ENCODE measurements around the gene SCYL1. TPM values are rescaled to one million over a fixed set of nuclear protein-coding genes. Genes with fewer than 3 reads are reported as not detected.
A peak's percentile ranks its signal among the peaks of the same experiment; 100 is the strongest.

The SCYL1 gene
- total RNA-seq, 1 experiment from 2014 or later, result 39.1 TPM

GRCh38 chr11:65535102-65535501 lies 10.2 kb downstream of the SCYL1 start:
- H3K27me3 ChIP-seq, result no peaks in the 10 kb centered on the region
- no peak overlapping the region for H3K4me3 ChIP-seq
- DNase-seq, result no peak
- H3K27ac ChIP-seq, result no peak overlapping the region
- peaks cover 14% of the 10 kb centered on the region for H3K4me1 ChIP-seq
- no peaks in the 10 kb centered on the region for H3K9me3 ChIP-seq (replicated peaks)
- H3K36me3 ChIP-seq, result peaks cover 22% of the 10 kb centered on the region

- Histone ChIP-seq H3K9me3 (replicated peaks) (no peaks in the 10 kb centered on the region), H3K27me3 (no peaks in the 10 kb centered on the region), H3K4me3 (no peak overlapping the region), H3K27ac (no peak overlapping the region), H3K36me3 (peaks cover 18% of the 10 kb centered on the region), H3K4me1 (peaks cover 14% of the 10 kb centered on the region)
- no peak for DNase-seq
Measured at GRCh38 chr11:65536412-65537295, 11.8 kb downstream of the SCYL1 start.

DNA sequence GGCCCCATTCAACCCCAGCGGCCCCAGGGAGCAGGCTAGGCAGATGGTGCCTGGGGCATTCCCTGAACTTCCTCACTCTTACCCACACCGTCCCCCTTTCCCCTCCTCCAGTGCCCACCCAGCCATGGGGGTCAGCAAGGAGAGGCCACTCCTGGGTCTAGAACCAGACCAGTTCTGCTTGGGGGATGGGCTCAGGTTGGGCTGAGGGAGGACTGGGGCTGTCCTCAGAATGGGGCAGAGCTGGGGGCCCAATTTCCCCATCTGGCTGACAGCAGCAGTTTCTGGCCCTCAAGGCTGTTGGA lies 12.4 kb downstream of the SCYL1 start:
- no peaks in the 10 kb centered on the region for H3K27me3 ChIP-seq
- no peaks in the 10 kb centered on the region for H3K9me3 ChIP-seq (replicated peaks)
- H3K36me3 ChIP-seq, result peaks cover 18% of the 10 kb centered on the region
- H3K4me3 ChIP-seq, result no peak overlapping the region
- H3K27ac ChIP-seq, result no peak overlapping the region
- peaks cover 14% of the 10 kb centered on the region for H3K4me1 ChIP-seq
- DNase-seq, result no peak

DNA sequence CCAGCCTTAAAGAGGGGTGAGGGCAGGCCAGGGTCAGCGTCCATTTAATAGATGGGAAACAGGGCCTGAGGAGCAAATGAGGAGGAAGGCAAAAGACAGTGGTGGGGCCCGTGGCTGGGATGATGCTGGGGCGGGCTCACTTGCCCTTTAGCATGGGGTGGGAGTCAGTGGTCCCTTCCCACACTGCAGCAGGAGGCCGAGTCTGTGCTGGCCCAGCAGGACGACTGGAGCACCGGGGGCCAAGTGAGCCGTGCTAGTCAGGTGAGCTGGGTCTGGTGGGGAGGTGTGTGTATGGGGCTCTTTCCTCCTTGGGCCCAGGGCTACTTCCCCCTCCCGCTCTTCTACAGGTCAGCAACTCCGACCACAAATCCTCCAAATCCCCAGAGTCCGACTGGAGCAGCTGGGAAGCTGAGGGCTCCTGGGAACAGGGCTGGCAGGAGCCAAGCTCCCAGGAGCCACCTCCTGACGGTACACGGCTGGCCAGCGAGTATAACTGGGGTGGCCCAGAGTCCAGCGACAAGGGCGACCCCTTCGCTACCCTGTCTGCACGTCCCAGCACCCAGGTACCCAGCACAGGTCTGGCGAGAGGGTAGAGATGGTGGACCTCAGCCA lies 12.8 kb downstream of the SCYL1 start:
- no peaks in the 10 kb centered on the region for H3K9me3 ChIP-seq (replicated peaks)
- H3K4me1 ChIP-seq, result peaks cover 14% of the 10 kb centered on the region
- H3K4me3 ChIP-seq, result no peak overlapping the region
- H3K27ac ChIP-seq, result no peak overlapping the region; the same call in 1 of the 2 replicates
- no peaks in the 10 kb centered on the region for H3K27me3 ChIP-seq
- peak; percentile 75 to 76 for DNase-seq
- H3K36me3 ChIP-seq, result peaks cover 14% of the 10 kb centered on the region

DNA sequence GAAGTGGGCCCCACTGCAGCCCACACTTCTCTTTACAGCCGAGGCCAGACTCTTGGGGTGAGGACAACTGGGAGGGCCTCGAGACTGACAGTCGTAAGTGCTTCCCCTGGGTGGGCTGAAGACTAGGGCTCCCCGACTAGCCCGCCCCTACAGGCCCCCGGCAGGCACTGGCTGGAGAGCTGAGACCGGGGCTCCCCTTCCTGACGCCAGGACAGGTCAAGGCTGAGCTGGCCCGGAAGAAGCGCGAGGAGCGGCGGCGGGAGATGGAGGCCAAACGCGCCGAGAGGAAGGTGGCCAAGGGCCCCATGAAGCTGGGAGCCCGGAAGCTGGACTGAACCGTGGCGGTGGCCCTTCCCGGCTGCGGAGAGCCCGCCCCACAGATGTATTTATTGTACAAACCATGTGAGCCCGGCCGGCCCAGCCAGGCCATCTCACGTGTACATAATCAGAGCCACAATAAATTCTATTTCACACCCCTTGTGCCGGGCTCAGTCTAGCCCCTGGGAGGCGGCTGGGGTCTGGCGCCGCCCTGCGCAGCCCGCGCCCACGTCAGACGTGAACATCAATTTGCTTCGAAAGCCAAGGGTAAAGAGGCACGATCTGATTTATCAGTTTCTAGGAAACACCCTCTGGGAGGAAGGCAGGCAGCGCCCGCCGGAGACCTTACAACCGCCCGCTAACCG lies 13.5 kb downstream of the SCYL1 start:
- H3K4me3 ChIP-seq, result no peak overlapping the region
- no peaks in the 10 kb centered on the region for H3K27me3 ChIP-seq
- H3K9me3 ChIP-seq (replicated peaks), result no peaks in the 10 kb centered on the region
- peaks cover 14% of the 10 kb centered on the region for H3K4me1 ChIP-seq
- H3K27ac ChIP-seq, result no peak overlapping the region; the same call in 1 of the 2 replicates
- DNase-seq, result no peak
- peaks cover 11% of the 10 kb centered on the region for H3K36me3 ChIP-seq

- no peaks in the 10 kb centered on the region for H3K27me3 ChIP-seq
- no peaks in the 10 kb centered on the region for H3K9me3 ChIP-seq (replicated peaks)
- no peak for DNase-seq
- peaks cover 14% of the 10 kb centered on the region for H3K4me1 ChIP-seq
- no peak overlapping the region for H3K4me3 ChIP-seq
- peaks cover 11% of the 10 kb centered on the region for H3K36me3 ChIP-seq
- H3K27ac ChIP-seq, result no peak overlapping the region
Measured at GRCh38 chr11:65538915-65539743, 14.2 kb downstream of the SCYL1 start.

GRCh38 chr11:65539744-65540289 lies 14.9 kb downstream of the SCYL1 start:
- peaks cover 11% of the 10 kb centered on the region for H3K36me3 ChIP-seq
- H3K9me3 ChIP-seq (replicated peaks), result no peaks in the 10 kb centered on the region
- H3K27me3 ChIP-seq, result no peaks in the 10 kb centered on the region
- H3K27ac ChIP-seq, result no peak overlapping the region
- no peak for DNase-seq
- peaks cover 14% of the 10 kb centered on the region for H3K4me1 ChIP-seq
- H3K4me3 ChIP-seq, result no peak overlapping the region

DNA sequence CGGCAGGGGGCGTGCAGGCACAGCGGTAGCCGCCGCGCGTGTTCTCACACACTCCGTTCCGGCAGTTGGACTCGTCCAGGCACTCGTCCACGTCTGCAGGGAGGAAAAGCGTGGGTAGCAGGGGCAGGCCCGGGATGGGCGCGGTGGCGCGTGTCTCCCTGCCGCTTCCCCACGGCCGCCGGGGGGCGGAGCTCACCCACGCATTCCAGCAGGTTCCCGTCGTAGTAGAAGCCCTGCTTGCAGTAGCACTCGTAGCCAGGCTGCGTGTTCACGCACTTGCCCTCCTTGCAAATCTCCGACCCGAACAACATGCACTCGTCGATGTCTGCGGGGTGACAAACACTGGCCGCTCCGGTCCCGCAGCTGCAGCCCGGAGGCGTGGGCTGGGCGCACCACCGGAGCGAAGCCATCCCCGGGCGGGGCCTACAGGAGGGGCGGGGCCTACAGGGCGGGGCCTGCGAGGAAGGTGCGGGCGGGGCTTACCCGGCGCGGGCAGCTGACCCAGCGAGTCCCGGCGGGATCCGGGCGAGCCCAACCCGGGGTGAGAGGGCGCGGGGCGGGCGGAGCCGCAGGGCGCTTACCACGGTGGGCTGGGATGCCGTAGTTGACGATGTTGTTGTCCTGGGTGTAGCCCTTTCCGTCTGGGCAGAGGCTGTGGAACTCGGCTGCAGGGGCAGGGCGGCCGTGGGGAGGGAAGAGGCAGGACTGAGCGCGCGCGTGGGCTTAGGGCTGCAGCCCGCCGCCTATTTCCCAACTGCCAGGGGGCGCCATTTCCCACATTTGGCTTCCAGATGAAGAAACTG lies 15.6 kb downstream of the SCYL1 start:
- no peak overlapping the region for H3K27ac ChIP-seq
- no peaks in the 10 kb centered on the region for H3K9me3 ChIP-seq (replicated peaks)
- H3K36me3 ChIP-seq, result peaks cover 11% of the 10 kb centered on the region
- peak in 1 of 2 experiments; percentile 51 for DNase-seq
- peaks cover 14% of the 10 kb centered on the region for H3K4me1 ChIP-seq
- H3K27me3 ChIP-seq, result no peaks in the 10 kb centered on the region
- H3K4me3 ChIP-seq, result no peak overlapping the region

- no peaks in the 10 kb centered on the region for H3K9me3 ChIP-seq (replicated peaks)
- DNase-seq, result no peak
- H3K4me3 ChIP-seq, result no peak overlapping the region
- H3K36me3 ChIP-seq, result peaks cover 11% of the 10 kb centered on the region
- H3K4me1 ChIP-seq, result peaks cover 14% of the 10 kb centered on the region
- H3K27me3 ChIP-seq, result no peaks in the 10 kb centered on the region
- no peak overlapping the region for H3K27ac ChIP-seq
Measured at GRCh38 chr11:65541093-65541982, 16.5 kb downstream of the SCYL1 start.

DNA sequence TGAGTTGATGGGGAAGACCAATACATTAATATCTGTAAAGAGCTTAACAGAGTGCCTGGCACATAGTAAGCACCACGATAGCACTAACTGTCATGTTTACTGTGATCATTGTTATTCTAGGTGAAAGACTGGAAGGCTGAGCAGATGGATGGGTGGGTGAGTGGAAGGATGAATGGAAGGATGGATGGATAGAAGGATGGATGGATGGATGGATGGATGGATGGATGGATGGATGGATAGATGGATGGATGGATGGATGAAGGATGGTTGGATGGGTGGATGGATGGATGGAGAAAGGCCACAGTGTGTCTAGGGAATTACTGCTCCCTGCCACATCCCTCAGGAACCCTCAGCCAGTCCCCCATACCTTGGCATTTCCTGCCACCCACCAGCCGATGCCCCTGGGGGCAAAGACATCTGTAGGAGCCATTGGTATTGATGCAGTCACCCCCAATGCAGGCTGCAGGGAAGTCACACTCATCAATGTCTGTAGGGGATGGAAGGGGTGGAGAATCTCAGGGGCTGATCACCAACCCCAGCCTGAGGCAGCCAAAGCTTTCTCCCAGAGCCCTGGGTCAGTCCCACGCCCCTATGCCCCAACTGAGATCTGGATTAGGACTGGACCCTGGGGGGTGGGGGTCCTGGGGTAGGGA lies 18.0 kb downstream of the SCYL1 start:
- Histone ChIP-seq H3K9me3 (replicated peaks) (no peaks in the 10 kb centered on the region), H3K27me3 (no peaks in the 10 kb centered on the region), H3K27ac (no peak overlapping the region), H3K4me1 (peaks cover 4% of the 10 kb centered on the region; the same call in 1 of the 2 replicates), H3K36me3 (peaks cover 11% of the 10 kb centered on the region), H3K4me3 (no peak overlapping the region)
- DNase-seq, result no peak

DNA sequence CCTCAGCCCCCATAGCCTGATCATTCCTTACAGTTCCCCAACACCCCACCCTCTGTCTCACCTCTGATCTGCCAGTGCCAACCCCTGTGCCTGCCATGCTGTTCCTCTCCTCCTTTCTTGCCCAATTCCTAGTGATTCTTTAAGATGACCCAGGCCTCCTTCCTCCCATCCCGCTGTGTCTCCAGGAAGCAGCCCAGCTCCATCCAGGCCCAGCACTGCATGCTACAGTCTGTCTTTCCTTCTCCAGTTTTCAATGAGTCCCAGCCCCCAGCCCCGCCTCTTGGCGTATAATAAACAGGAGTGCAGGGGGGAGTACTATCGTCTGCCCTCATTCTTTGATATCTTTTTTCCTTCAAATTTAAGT lies 21.0 kb downstream of the SCYL1 start:
- Histone ChIP-seq H3K9me3 (replicated peaks) (no peaks in the 10 kb centered on the region), H3K4me3 (no peak overlapping the region), H3K27me3 (no peaks in the 10 kb centered on the region), H3K36me3 (peaks cover 4% of the 10 kb centered on the region; the same call in 1 of the 2 replicates), H3K27ac (no peak overlapping the region), H3K4me1 (no peaks in the 10 kb centered on the region)
- DNase-seq, result no peak

- H3K4me1 ChIP-seq, result no peaks in the 10 kb centered on the region
- H3K36me3 ChIP-seq, result peaks cover 4% of the 10 kb centered on the region; the same call in 1 of the 2 replicates
- H3K4me3 ChIP-seq, result no peak overlapping the region
- H3K27me3 ChIP-seq, result no peaks in the 10 kb centered on the region
- no peaks in the 10 kb centered on the region for H3K9me3 ChIP-seq (replicated peaks)
- DNase-seq, result no peak
- no peak overlapping the region for H3K27ac ChIP-seq
Measured at GRCh38 chr11:65546217-65546958, 21.5 kb downstream of the SCYL1 start.

Data from SJCRH30 (cell line).